GM06990 (cell line): Measurements from ENCODE around the gene LUC7L3.

Experiments used
- DNase-seq: peaks from one replicate; pipeline ENCODE4 v3.0.0-alpha.2; 2011; ENCODE audit not compliant: insufficient read length; ENCODE audit errors: extremely low read depth
- H3K27me3 ChIP-seq: replicated peaks from 2 replicates; pipeline ENCODE4 v1.6.0; 2011; ENCODE audit warnings: low read length; ENCODE audit not compliant: control insufficient read depth, insufficient read depth
- H3K36me3 ChIP-seq: 2 replicates; pipeline ENCODE4 v1.5.1; 2011; ENCODE audit warnings: low read length; ENCODE audit not compliant: control insufficient read depth, insufficient read depth
- H3K4me3 ChIP-seq: replicated peaks from 2 replicates; pipeline ENCODE4 v1.5.1; 2011; ENCODE audit warnings: low read depth, mild to moderate bottlenecking, control low read depth, low read length
- CTCF ChIP-seq: IDR thresholded peaks from 2 replicates; pipeline ENCODE4 v1.5.1; 2011; ENCODE audit warnings: low read length, control low read depth, mild to moderate bottlenecking, inconsistent platforms; ENCODE audit not compliant: insufficient read depth, poor library complexity, severe bottlenecking

LUC7L3 gene

GRCh38 chr17:50793007-50793406 lies 73.6 kb downstream of the LUC7L3 start:
- no peaks in the 10 kb centered on the region for H3K27me3 ChIP-seq
- TF ChIP-seq CTCF, result no peak
- no peak overlapping the region for H3K4me3 ChIP-seq
- DNase-seq, result no peak
- H3K36me3 ChIP-seq, result no peaks in the 10 kb centered on the region

DNA sequence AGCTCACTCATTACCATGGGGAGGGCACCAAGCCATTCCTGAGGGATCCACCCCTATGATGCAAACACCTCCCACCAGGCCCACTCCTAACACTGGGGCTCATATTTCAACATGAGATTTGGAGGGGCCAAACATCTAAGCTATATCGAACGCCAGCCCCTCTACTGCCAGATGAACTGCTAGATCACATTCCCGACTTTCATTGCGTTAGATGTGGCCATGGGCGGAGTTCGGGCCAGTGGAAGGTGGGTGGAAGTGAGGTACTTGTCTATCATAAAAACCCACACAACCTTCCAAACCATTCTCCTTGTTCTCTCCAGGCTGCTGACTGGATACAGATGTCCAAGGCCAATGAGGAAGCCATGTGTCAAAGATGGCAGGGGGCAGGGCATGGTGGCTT lies 75.0 kb downstream of the LUC7L3 start:
- DNase-seq, result no peak
- Histone ChIP-seq H3K27me3 (no peaks in the 10 kb centered on the region), H3K36me3 (no peaks in the 10 kb centered on the region), H3K4me3 (no peak overlapping the region)
- no peak for TF ChIP-seq CTCF

- Histone ChIP-seq H3K27me3 (no peaks in the 10 kb centered on the region), H3K4me3 (no peak overlapping the region), H3K36me3 (no peaks in the 10 kb centered on the region)
- DNase-seq, result no peak
- TF ChIP-seq CTCF, result no peak
Observed at GRCh38 chr17:50797135-50797810, 77.9 kb downstream of the LUC7L3 start.

DNA sequence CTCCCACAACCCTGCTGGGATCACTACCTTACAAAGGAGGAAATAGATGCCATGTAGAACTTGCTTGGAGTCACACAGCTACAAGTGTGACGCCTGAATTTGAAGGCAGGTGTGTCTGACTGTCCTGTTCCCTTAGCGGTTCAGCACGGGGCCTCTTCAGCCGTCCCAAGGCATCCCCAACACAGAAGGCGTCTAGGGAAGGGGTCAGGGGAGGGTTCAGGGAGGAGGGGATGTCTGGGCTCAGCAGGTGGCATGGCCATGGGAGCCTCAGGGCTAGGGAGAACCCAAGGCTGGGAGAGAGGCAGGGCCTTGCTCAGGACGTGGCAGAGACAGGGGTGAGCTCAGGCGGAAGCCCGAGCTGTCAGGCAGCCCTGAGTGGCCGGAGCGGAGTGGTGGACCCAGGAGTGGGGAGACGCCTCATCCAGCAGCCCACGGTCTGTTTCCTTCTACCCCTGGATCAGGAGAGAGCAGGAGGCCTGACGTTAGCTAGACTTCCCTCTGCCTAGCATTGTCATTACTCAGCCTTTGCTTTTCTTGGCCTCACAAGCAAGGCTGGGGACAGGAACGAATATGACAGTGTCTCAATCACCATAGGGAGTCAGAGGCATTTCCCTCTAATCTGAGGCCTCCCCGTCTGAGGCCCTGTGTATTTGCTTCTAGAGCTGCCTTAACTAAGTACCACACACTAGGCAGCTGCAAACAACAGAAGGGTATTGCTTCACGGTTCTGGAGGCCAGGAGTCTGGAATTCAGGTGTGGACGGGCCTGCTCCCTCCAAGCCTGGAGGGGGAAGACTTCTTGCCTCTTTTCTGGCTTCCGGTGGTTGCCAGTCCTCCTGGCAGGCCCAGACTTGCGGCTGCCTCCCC lies 79.3 kb downstream of the LUC7L3 start:
- H3K36me3 ChIP-seq, result no peaks in the 10 kb centered on the region
- no peak overlapping the region for H3K4me3 ChIP-seq
- no peaks in the 10 kb centered on the region for H3K27me3 ChIP-seq
- TF ChIP-seq CTCF, result no peak
- no peak for DNase-seq

DNA sequence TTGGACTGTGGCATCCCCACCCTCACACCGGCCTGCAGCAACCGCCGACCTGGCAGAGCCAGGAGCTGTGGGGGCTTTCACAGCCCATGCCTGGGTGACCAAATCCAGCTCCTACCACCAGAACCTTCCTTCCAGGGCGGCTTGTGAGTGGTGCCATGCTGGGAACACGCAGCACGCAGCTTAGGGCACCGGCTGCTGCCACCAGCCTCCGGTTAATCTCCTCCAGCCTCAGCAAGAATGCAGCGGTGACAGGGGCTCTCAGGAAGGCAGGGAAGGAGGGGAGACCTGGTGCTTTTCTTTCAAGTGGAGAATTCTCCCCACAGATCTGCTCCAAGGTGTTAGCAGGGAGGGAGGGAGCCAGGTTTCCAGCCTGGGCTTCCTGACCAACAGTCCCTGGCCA lies 80.2 kb downstream of the LUC7L3 start:
- Histone ChIP-seq H3K4me3 (no peak overlapping the region), H3K27me3 (no peaks in the 10 kb centered on the region), H3K36me3 (no peaks in the 10 kb centered on the region)
- DNase-seq, result no peak
- no peak for TF ChIP-seq CTCF
